GM10266 (cell line): ENCODE measurements around the gene AP4E1.

ENCODE experiments used
- DNase-seq: peaks from one replicate; pipeline ENCODE4 v3.0.0; 2012; ENCODE audit errors: extremely low spot score
- CTCF ChIP-seq: IDR thresholded peaks from 2 replicates; pipeline ENCODE4 v1.5.1; 2012; ENCODE audit warnings: mild to moderate bottlenecking, low read depth; ENCODE audit not compliant: control insufficient read depth, insufficient read depth; ENCODE audit errors: missing control alignments

AP4E1 gene

GRCh38 chr15:50971115-50971514 is 62.6 kb downstream of the AP4E1 start:
- TF ChIP-seq CTCF = no peak
- DNase-seq = no peak

GRCh38 chr15:50971542-50971941 is 63.1 kb downstream of the AP4E1 start:
- no peak for DNase-seq
- no peak for TF ChIP-seq CTCF

- TF ChIP-seq CTCF = no peak
- no peak for DNase-seq
These were observed 65.1 kb downstream of the AP4E1 start for GRCh38 chr15:50973605-50974004.

GRCh38 chr15:50977162-50977561 is 68.7 kb downstream of the AP4E1 start:
- no peak for TF ChIP-seq CTCF
- no peak for DNase-seq

GRCh38 chr15:50978580-50978979 is 70.1 kb downstream of the AP4E1 start:
- DNase-seq = no peak
- TF ChIP-seq CTCF = no peak

- TF ChIP-seq CTCF = no peak
- no peak for DNase-seq
These were observed 70.6 kb downstream of the AP4E1 start for GRCh38 chr15:50979041-50979440.

- no peak for DNase-seq
- TF ChIP-seq CTCF = no peak
These were observed 85.1 kb downstream of the AP4E1 start for GRCh38 chr15:50993598-50993997.

GRCh38 chr15:50996641-50997040 is 88.2 kb downstream of the AP4E1 start:
- no peak for DNase-seq
- no peak for TF ChIP-seq CTCF
